Tibial nerve (tissue), 4 donors: ENCODE results near the gene MIOS.

Experiments
- CTCF ChIP-seq, 5 experiments: fragments of 200-600 bp in 3 of 5; fragments of 450-650 bp in 2 of 5; sonication (generic) in 3 of 5; IDR thresholded peaks; one replicate each; pipeline ENCODE4 v1.5.1; 2016 to 2019; ENCODE audit warnings: antibody characterized with exemption in 5 of 5, mild to moderate bottlenecking in 3 of 5, moderate library complexity in 2 of 5
- EP300 ChIP-seq, 2 donors: sonication (generic); formaldehyde crosslinking; IDR thresholded peaks; one replicate each; pipeline ENCODE4 v1.6.1; 2017; ENCODE audit warnings: antibody characterized with exemption in 2 of 2, mild to moderate bottlenecking in 1 of 2

- TF ChIP-seq CTCF (IDR thresholded peaks at IDR 0.05) = no peak
- no peak for TF ChIP-seq EP300 (IDR thresholded peaks at IDR 0.05)
These were observed 27.5 kb upstream of the MIOS start for GRCh38 chr7:7539152-7539551.
